H9 (cell line): ENCODE measurements around the gene ZNF18. TPM values are rescaled to one million over a fixed set of nuclear protein-coding genes. Genes with fewer than 3 reads are reported as not detected.
A peak's percentile ranks its signal among the peaks of the same experiment; 100 is the strongest.

Experiments used
- DNase-seq: peaks from one replicate; pipeline ENCODE4 v3.0.0-alpha.2; 2017
- H2AFZ ChIP-seq: one replicate; pipeline ENCODE4 v1.6.1; 2013; ENCODE audit warnings: mild to moderate bottlenecking, low read length, control low read depth, moderate library complexity
- H2AK5ac ChIP-seq: 2 replicates; pipeline ENCODE4 v1.6.1; 2013; ENCODE audit warnings: low read length, control low read depth, mixed read lengths; ENCODE audit not compliant: insufficient read length
- H2BK120ac ChIP-seq: one replicate; pipeline ENCODE4 v1.6.1; 2013; ENCODE audit warnings: low read depth, mild to moderate bottlenecking, low read length, control low read depth, inconsistent platforms; ENCODE audit not compliant: poor library complexity, severe bottlenecking
- H2BK12ac ChIP-seq: 2 replicates; pipeline ENCODE4 v1.6.1; 2013; ENCODE audit warnings: low read length, control low read depth, mixed read lengths, low read depth; ENCODE audit not compliant: insufficient read length
- H2BK15ac ChIP-seq: 2 replicates; pipeline ENCODE4 v1.6.1; 2013; ENCODE audit warnings: low read depth, low read length, control low read depth
- H2BK20ac ChIP-seq: one replicate; pipeline ENCODE4 v1.6.1; 2013; ENCODE audit warnings: low read depth, mild to moderate bottlenecking, low read length, control low read depth, inconsistent platforms; ENCODE audit not compliant: poor library complexity, severe bottlenecking
- H2BK5ac ChIP-seq: 2 replicates; pipeline ENCODE4 v1.6.1; 2013; ENCODE audit warnings: low read length, control low read depth, mixed read lengths; ENCODE audit not compliant: insufficient read length
- H3K14ac ChIP-seq: 2 replicates; pipeline ENCODE4 v1.6.1; 2013; ENCODE audit warnings: low read length, control low read depth; ENCODE audit not compliant: insufficient read depth
- H3K18ac ChIP-seq: 2 replicates; pipeline ENCODE4 v1.6.1; 2013; ENCODE audit warnings: low read depth, mild to moderate bottlenecking, mixed read lengths, low read length, control low read depth; ENCODE audit not compliant: insufficient read length
- H3K23ac ChIP-seq: 2 replicates; pipeline ENCODE4 v1.6.1; 2013; ENCODE audit warnings: low read length, control low read depth, mixed read lengths, low read depth; ENCODE audit not compliant: insufficient read length
- H3K23me2 ChIP-seq: 2 replicates; pipeline ENCODE4 v1.6.1; 2013; ENCODE audit warnings: low read depth, mild to moderate bottlenecking, mixed read lengths, low read length, control low read depth; ENCODE audit not compliant: insufficient read length, poor library complexity, severe bottlenecking
- H3K27ac ChIP-seq: 2 replicates; pipeline ENCODE4 v1.5.1; 2013; ENCODE audit warnings: low read length, control low read depth, mixed read lengths, low read depth; ENCODE audit not compliant: insufficient read length
- H3K27me3 ChIP-seq: 2 replicates; pipeline ENCODE4 v1.6.1; 2013; ENCODE audit warnings: low read length, control low read depth, inconsistent platforms; ENCODE audit not compliant: insufficient read depth
- H3K4ac ChIP-seq: 2 replicates; pipeline ENCODE4 v1.6.1; 2013; ENCODE audit warnings: low read depth, mild to moderate bottlenecking, control low read depth, inconsistent platforms, low read length, moderate library complexity
- H3K4me1 ChIP-seq: 2 replicates; pipeline ENCODE4 v1.6.1; 2013; ENCODE audit warnings: low read length, control low read depth, inconsistent platforms; ENCODE audit not compliant: insufficient read depth
- H3K4me2 ChIP-seq: 2 replicates; pipeline ENCODE4 v1.6.1; 2013; ENCODE audit warnings: low read length, control low read depth, mixed read lengths; ENCODE audit not compliant: insufficient read length, insufficient read depth
- H3K56ac ChIP-seq: 2 replicates; pipeline ENCODE4 v1.6.1; 2013; ENCODE audit warnings: low read depth, mild to moderate bottlenecking, mixed read lengths, low read length, control low read depth; ENCODE audit not compliant: insufficient read length
- H3K79me1 ChIP-seq: 2 replicates; pipeline ENCODE4 v1.6.1; 2013; ENCODE audit warnings: low read depth, mild to moderate bottlenecking, moderate library complexity, low read length, control low read depth, inconsistent platforms; ENCODE audit not compliant: insufficient read depth, poor library complexity, severe bottlenecking
- H3K79me2 ChIP-seq: 2 replicates; pipeline ENCODE4 v1.6.1; 2013; ENCODE audit warnings: low read length, control low read depth, inconsistent platforms; ENCODE audit not compliant: insufficient read depth
- H3K9ac ChIP-seq: 2 replicates; pipeline ENCODE4 v1.6.1; 2013; ENCODE audit warnings: low read length, control low read depth, mixed read lengths; ENCODE audit not compliant: insufficient read length; ENCODE audit errors: extremely low read depth
- H3K9me3 ChIP-seq: one replicate; pipeline ENCODE4 v1.6.1; 2013; ENCODE audit warnings: low read depth, low read length, inconsistent platforms; ENCODE audit not compliant: control insufficient read depth
- H3T11ph ChIP-seq: one replicate; pipeline ENCODE4 v1.6.1; 2013; ENCODE audit warnings: mild to moderate bottlenecking, low read length, control low read depth, inconsistent platforms
- H4K20me1 ChIP-seq: one replicate; pipeline ENCODE4 v1.6.1; 2013; ENCODE audit not compliant: control insufficient read depth, insufficient read length, insufficient read depth
- H4K5ac ChIP-seq: 2 replicates; pipeline ENCODE4 v1.6.1; 2013; ENCODE audit warnings: low read depth, mild to moderate bottlenecking, mixed read lengths, low read length, control low read depth; ENCODE audit not compliant: insufficient read length
- H4K8ac ChIP-seq: replicated peaks from 2 replicates; pipeline ENCODE4 v1.6.1; 2013; ENCODE audit warnings: low read length, control low read depth, mixed read lengths, low read depth; ENCODE audit not compliant: insufficient read length
- H4K91ac ChIP-seq: 2 replicates; pipeline ENCODE4 v1.6.1; 2013; ENCODE audit warnings: low read depth, mild to moderate bottlenecking, moderate library complexity, mixed read lengths, low read length, control low read depth; ENCODE audit not compliant: insufficient read length
- H3K27ac Mint-ChIP-seq, 3 experiments: 2 replicates in 2 of 3; 3 replicates in 1 of 3; pipeline ENCODE4 v1.8.0; 2020 to 2021; ENCODE audit warnings: mixed read lengths in 3 of 3, mild to moderate bottlenecking in 1 of 3, moderate library complexity in 1 of 3
- H3K27me3 Mint-ChIP-seq: 2 replicates; pipeline ENCODE4 v1.8.0; 2021; ENCODE audit warnings: low read depth, mild to moderate bottlenecking, moderate library complexity, mixed read lengths
- H3K36me3 Mint-ChIP-seq, 3 experiments: 2 replicates in 2 of 3; 3 replicates in 1 of 3; pipeline ENCODE4 v1.8.0; 2020 to 2021; ENCODE audit warnings: low read depth in 3 of 3, mixed read lengths in 3 of 3; ENCODE audit not compliant: insufficient read depth in 1 of 3
- H3K4me1 Mint-ChIP-seq, 2 experiments: 2 replicates each; pipeline ENCODE4 v1.8.0; 2020; ENCODE audit warnings: mixed read lengths in 2 of 2
- H3K4me3 Mint-ChIP-seq, 2 experiments: 2 replicates in 1 of 2; 3 replicates in 1 of 2; pipeline ENCODE4 v1.8.0; 2020 to 2021; ENCODE audit warnings: mild to moderate bottlenecking in 2 of 2, mixed read lengths in 2 of 2, moderate library complexity in 1 of 2
- H3K9me3 Mint-ChIP-seq, 2 experiments: 2 replicates in 1 of 2; 3 replicates in 1 of 2; pipeline ENCODE4 v1.8.0; 2020; ENCODE audit warnings: mild to moderate bottlenecking in 2 of 2, mixed read lengths in 2 of 2, moderate library complexity in 1 of 2
- WGBS: extraction: QIAGEN DNeasy Blood & Tissue Kit; methylation state at CpG from one replicate; pipeline ENCODE4 v1.1.7; 2013; ENCODE audit warnings: missing lambda C conversion rate, low lambda C conversion rate, mixed read lengths; ENCODE audit not compliant: insufficient read length; ENCODE audit errors: extremely low coverage; 5-methylcytosine and 5-hydroxymethylcytosine counted together
- total RNA-seq: library from RNA; stranded (reverse); gene quantifications from 2 replicates; pipeline ENCODE4 v1.2.1, GENCODE V29; 2021
- TF ChIP-seq, protein P1 (sequence below): fragments of 200-600 bp; sonication (generic); conservative IDR thresholded peaks from 3 replicates; pipeline ENCODE4 v1.8.0; 2021; ENCODE audit warnings: antibody characterized with exemption, mild to moderate bottlenecking

The ZNF18 gene
- total RNA-seq, 1 experiment from 2014 or later, result 6.8 TPM

DNA sequence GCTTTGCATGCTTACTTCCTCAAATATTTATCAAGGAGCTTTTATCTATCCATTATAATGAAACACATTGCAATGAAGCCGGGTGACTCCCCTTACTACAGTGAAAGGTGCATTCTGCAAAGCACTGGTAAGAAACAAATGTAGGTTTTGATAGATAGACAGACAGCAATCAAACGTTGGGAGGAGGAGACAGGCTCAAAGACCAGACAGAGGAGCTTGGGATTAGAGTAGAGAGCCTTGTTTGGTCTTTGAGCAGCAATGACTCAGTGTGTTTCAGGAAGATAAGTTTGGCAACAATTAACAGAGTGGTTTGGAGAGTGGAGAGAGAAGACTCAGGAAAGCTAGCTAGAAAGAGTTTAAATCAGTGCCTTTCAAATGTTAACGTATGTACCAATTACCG lies 68.8 kb downstream of the ZNF18 start:
- no peak for DNase-seq
- Mint-ChIP-seq H3K27ac (peak overlapping the region in 1 of 3 experiments; percentile 46; a peak in 3 of 7 replicates), H3K36me3 (0 out of 7 replicates have a peak, but pooled peaks cover 0 to 7% (median 0%) of the 10 kb centered on the region in 3 experiments), H3K4me1 (peaks cover 11 to 14% of the 10 kb centered on the region in 2 experiments), H3K27me3 (no peaks in the 10 kb centered on the region), H3K4me3 (no peak overlapping the region), H3K9me3 (peaks cover 3 to 6% of the 10 kb centered on the region in 2 experiments; a peak in 2 of 5 replicates)
- H3K18ac ChIP-seq, result no peak overlapping the region
- H3K79me1 ChIP-seq, result no peaks in the 10 kb centered on the region
- no CpG with 5 or more reads among the region's 4 CpGs for WGBS
- H2BK5ac ChIP-seq, result no peak overlapping the region
- H4K91ac ChIP-seq, result no peak overlapping the region
- no peak overlapping the region for H3K9ac ChIP-seq
- H4K5ac ChIP-seq, result no peak overlapping the region
- H3K9me3 ChIP-seq, result no peaks in the 10 kb centered on the region
- no peak overlapping the region for H2AFZ ChIP-seq
- H4K8ac ChIP-seq, result no peak overlapping the region
- H2BK15ac ChIP-seq, result no peak overlapping the region
- no peak overlapping the region for H3T11ph ChIP-seq
- no peak overlapping the region for H2BK20ac ChIP-seq
- no peak overlapping the region for H3K23ac ChIP-seq
- H3K4ac ChIP-seq, result no peak overlapping the region
- no peak overlapping the region for H3K56ac ChIP-seq
- H3K14ac ChIP-seq, result no peak overlapping the region
- no peaks in the 10 kb centered on the region for H3K27me3 ChIP-seq
- no peak overlapping the region for H2BK120ac ChIP-seq
- H3K4me1 ChIP-seq, result no peaks in the 10 kb centered on the region; the same call in 1 of the 2 replicates
- TF ChIP-seq, protein P1, sequence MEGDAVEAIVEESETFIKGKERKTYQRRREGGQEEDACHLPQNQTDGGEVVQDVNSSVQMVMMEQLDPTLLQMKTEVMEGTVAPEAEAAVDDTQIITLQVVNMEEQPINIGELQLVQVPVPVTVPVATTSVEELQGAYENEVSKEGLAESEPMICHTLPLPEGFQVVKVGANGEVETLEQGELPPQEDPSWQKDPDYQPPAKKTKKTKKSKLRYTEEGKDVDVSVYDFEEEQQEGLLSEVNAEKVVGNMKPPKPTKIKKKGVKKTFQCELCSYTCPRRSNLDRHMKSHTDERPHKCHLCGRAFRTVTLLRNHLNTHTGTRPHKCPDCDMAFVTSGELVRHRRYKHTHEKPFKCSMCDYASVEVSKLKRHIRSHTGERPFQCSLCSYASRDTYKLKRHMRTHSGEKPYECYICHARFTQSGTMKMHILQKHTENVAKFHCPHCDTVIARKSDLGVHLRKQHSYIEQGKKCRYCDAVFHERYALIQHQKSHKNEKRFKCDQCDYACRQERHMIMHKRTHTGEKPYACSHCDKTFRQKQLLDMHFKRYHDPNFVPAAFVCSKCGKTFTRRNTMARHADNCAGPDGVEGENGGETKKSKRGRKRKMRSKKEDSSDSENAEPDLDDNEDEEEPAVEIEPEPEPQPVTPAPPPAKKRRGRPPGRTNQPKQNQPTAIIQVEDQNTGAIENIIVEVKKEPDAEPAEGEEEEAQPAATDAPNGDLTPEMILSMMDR, result no peak
- no peak overlapping the region for H2AK5ac ChIP-seq
- no peaks in the 10 kb centered on the region for H3K79me2 ChIP-seq
- no peak overlapping the region for H3K4me2 ChIP-seq
- no peaks in the 10 kb centered on the region for H3K23me2 ChIP-seq
- no peaks in the 10 kb centered on the region for H4K20me1 ChIP-seq
- no peak overlapping the region for H3K27ac ChIP-seq
- no peak overlapping the region for H2BK12ac ChIP-seq

Other genes starting within 250 kb of the ZNF18 start
- gene MAP2K4, start 23.4 kb upstream of the ZNF18 start, total RNA-seq, result 46.1 and 47.5 TPM in 2 replicates